ENCODE results near the gene MAP1S.

The MAP1S gene

DNA sequence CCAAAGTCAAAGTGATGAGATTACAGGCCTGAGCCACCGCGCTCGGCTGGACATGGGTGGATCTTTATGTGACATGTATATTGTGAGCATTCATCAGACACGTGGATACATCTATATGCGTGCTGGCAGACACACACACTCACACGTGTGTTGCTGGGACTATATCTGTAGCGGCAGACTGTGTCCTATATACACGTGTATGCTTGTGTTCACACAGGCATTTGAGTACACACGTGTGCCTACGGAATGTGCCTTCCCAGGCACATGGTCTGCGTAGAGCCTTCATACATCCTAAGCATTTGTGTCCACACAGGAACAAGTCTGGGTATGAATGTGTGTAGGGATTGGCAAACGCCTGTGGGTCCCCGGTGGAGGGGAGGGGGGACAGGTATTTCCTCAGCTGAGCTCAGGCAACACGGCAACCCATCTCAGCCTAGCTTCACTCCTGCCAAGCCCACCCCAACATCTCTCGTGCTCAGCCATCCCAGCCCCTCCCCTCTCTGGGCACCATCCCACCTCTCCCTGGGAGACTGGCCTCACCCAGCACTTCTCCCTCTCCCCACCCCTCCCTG lies 33.7 kb upstream of the MAP1S start:
- no peak overlapping the region for H3K4me3 ChIP-seq (ENCODE audit: low read depth, low read length)
- in situ Hi-C loops (cut with HindIII; ENCODE audit: low sequenced_read_pairs): no loop called here
- TF ChIP-seq, protein P1, sequence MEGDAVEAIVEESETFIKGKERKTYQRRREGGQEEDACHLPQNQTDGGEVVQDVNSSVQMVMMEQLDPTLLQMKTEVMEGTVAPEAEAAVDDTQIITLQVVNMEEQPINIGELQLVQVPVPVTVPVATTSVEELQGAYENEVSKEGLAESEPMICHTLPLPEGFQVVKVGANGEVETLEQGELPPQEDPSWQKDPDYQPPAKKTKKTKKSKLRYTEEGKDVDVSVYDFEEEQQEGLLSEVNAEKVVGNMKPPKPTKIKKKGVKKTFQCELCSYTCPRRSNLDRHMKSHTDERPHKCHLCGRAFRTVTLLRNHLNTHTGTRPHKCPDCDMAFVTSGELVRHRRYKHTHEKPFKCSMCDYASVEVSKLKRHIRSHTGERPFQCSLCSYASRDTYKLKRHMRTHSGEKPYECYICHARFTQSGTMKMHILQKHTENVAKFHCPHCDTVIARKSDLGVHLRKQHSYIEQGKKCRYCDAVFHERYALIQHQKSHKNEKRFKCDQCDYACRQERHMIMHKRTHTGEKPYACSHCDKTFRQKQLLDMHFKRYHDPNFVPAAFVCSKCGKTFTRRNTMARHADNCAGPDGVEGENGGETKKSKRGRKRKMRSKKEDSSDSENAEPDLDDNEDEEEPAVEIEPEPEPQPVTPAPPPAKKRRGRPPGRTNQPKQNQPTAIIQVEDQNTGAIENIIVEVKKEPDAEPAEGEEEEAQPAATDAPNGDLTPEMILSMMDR (IDR thresholded peaks at IDR 0.05; ENCODE audit: low read depth, low read length, missing control alignments): no peak
- no peak for DNase-seq (ENCODE audit: low read depth)

DNA sequence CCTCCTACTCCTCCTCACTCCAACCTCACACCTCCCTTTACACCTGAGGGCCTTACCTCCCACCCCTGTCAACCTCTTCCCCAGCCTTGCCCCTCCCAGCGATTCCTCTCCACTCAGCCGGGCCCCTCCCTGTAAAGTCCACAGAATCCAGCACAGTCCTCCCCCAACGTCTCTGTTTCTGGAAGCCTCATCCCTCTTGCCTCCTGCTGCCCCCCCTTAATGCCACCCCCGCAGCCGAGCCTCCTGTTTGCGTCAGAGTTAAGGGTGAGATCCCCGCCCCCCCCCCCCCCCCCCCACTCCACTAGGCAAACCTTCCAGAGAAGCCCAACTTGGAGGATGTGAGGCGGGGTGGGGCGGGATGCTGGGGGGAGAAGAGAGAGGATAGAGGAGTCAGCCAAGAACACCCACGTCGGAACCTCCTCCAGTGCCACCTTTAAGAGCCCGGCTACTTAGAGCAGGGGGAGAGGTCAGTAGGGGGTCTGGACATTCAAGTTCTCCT lies 33.2 kb upstream of the MAP1S start:
- DNase-seq (ENCODE audit: low read depth): no peak
- TF ChIP-seq, protein P1 (IDR thresholded peaks at IDR 0.05; ENCODE audit: low read depth, low read length, missing control alignments): no peak
- in situ Hi-C loops (cut with HindIII; ENCODE audit: low sequenced_read_pairs): no loop called here
- no peak overlapping the region for H3K4me3 ChIP-seq (ENCODE audit: low read depth, low read length)

DNA sequence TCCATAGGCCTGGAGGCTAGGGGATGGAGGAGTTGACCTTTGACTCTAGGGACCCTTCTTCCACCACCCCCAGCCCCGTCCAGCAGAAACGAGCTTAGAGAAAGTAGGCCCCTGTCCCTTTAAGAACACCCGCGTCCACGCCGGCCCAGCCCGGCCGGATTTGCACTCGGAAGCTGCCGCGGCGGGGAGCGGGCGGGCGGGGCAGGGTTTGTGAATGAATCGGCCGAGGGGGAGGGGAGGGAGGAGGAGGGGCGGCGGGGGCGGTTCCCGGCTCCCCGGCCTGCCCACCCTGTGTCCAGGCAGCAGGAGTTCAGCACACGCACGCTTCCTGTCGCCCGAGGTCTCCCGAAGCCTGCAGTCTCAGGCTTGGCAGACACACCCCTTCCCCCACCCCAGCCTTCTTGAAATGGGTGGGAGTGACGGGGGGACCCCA lies 32.7 kb upstream of the MAP1S start:
- TF ChIP-seq, protein P1 (IDR thresholded peaks at IDR 0.05; ENCODE audit: low read depth, low read length, missing control alignments): no peak
- DNase-seq (ENCODE audit: low read depth): no peak
- H3K4me3 ChIP-seq (ENCODE audit: low read depth, low read length): peak overlapping the region; percentile 1
- in situ Hi-C loops (cut with HindIII; ENCODE audit: low sequenced_read_pairs): no loop called here

DNA sequence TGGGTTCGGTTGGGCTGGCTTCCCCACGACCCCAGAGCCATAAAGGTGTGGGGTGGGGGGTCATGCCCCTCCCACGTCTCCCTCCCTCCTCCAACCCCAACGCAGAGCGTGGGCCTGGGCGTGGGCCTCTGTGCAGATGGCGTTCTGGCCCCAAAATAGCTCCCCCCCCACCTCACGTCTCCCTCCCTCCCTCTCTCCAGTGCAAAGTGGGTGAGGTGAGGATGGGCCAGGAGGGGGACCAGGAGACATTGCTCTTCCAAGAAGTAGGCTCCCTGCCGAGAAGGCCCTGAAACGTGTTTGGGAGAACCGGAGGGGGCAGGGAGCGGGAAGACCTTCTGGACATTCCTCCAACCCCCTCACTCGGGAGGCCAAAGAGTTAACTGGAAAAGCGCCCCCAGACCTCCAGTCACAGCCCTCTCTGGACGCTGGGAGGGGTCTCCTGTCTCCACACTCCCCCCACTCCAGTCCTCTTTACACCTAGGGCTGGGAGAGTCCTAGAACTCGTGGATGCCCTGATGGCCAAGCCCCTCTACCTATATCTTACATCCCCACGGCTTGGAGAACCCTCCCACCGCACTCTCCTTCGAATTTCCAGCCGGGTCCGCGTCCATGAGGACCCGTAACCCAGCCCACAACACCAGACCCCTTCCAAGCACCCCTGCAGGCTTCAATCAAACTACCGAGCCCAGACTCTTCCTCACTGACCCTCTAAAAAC lies 32.0 kb upstream of the MAP1S start:
- DNase-seq (ENCODE audit: low read depth): no peak
- in situ Hi-C loops (cut with HindIII; ENCODE audit: low sequenced_read_pairs): no loop called here
- TF ChIP-seq, protein P1 (IDR thresholded peaks at IDR 0.05; ENCODE audit: low read depth, low read length, missing control alignments): no peak
- no peak overlapping the region for H3K4me3 ChIP-seq (ENCODE audit: low read depth, low read length)

DNA sequence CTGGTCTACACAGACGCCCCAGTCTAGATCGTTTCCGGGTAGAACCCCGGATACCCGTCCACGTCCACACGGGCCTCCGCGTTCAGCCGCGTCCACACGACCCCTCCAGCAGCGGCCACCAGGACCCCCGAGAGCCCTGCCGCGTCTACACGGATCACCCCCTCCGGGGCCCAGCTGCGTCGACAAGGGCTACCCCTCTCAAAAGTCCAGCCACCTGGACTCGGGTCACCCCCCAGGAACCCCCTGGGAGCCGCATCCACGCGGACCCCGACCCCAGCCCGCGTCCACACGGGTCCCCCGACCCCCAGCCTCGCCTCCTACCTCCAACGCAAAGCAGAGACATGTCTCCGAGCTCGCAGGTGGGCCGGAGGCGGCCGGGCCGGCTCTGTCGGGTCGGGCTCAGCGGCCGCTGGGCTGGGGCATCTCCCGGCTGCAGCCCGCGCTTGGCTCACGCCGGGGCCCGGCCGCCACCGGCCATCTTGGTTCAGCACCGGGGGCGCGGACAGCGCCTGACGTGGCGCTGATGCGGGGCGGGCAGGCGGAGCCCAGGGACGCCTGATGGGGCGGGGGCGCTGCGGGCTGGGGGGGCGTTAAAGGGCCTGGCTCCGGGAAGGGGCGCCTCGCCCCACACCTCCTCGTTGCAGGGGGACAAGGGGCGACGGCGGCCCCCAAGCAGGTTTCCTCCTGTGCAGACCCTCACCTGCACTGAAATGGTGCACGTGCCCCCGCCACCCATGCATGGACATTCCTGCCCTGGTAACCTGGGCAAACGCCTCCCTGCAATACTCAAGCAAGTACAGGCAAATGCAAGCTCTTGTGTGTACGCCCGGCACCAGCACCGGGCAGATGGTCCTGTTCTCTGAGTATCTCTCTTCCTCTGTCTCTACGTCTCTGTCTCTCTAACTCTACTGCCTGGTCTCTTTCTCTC lies 31.2 kb upstream of the MAP1S start, which contains the start of gene UNC13A:
Gene UNC13A, minus strand, starts transcription at position 498 of the 928 bp plus-strand sequence. Its CDS starts 155 bp downstream, at position 343.
- in situ Hi-C loops (cut with HindIII; ENCODE audit: low sequenced_read_pairs): no loop called here
- no peak for DNase-seq (ENCODE audit: low read depth)
- TF ChIP-seq, protein P1 (IDR thresholded peaks at IDR 0.05; ENCODE audit: low read depth, low read length, missing control alignments): no peak
- peak within 1 kb of the TSS; percentile 9 for H3K4me3 ChIP-seq (ENCODE audit: low read depth, low read length)
